Neutrophil (primary cell): ENCODE data around the gene HIPK2.

Experiments used
- H3K27ac ChIP-seq: fragments of 200-600 bp; sonication (generic); 2 replicates; pipeline ENCODE4 v1.5.1; 2016; ENCODE audit warnings: mild to moderate bottlenecking, moderate library complexity
- H3K27me3 ChIP-seq: fragments of 200-600 bp; sonication (generic); 2 replicates; pipeline ENCODE4 v1.6.0; 2016; ENCODE audit warnings: mild to moderate bottlenecking
- H3K36me3 ChIP-seq: fragments of 200-600 bp; sonication (generic); 2 replicates; pipeline ENCODE4 v1.5.1; 2017
- H3K4me1 ChIP-seq, 2 experiments: fragments of 200-600 bp in 1 of 2; sonication (generic) in 1 of 2; 1 replicate in 1 of 2; 2 replicates in 1 of 2; pipeline versions ENCODE4 v1.5.1 to v1.6.1; 2013 to 2016; ENCODE audit warnings: low read depth in 1 of 2, low read length in 1 of 2, mild to moderate bottlenecking in 1 of 2, moderate library complexity in 1 of 2; ENCODE audit not compliant: control insufficient read depth in 1 of 2, insufficient read depth in 1 of 2
- H3K4me3 ChIP-seq, 2 experiments: fragments of 200-600 bp in 1 of 2; sonication (generic) in 1 of 2; 1 replicate in 1 of 2; 2 replicates in 1 of 2; pipeline ENCODE4 v1.5.1; 2013 to 2016; ENCODE audit warnings: low read depth in 1 of 2, low read length in 1 of 2, mild to moderate bottlenecking in 1 of 2, moderate library complexity in 1 of 2
- H3K9me3 ChIP-seq: fragments of 200-600 bp; sonication (generic); 2 replicates; pipeline ENCODE4 v1.5.1; 2016
- CTCF ChIP-seq: fragments of 200-600 bp; sonication (generic); IDR thresholded peaks from 2 replicates; pipeline ENCODE4 v1.5.1; 2016; ENCODE audit warnings: antibody characterized with exemption

Gene HIPK2

GRCh38 chr7:139775829-139776266 lies 1.9 kb downstream of the HIPK2 start:
- H3K27me3 ChIP-seq: peaks cover 17% of the 10 kb centered on the region
- H3K27ac ChIP-seq: peak overlapping the region; percentile 95
- TF ChIP-seq CTCF: peak; percentile 69
- H3K4me3 ChIP-seq: peak overlapping the region; percentile 74 to 77
- peaks cover 63 to 64% of the 10 kb centered on the region in 2 experiments for H3K4me1 ChIP-seq
- no peaks in the 10 kb centered on the region for H3K36me3 ChIP-seq
- H3K9me3 ChIP-seq: no peaks in the 10 kb centered on the region

- Histone ChIP-seq H3K27ac (peak overlapping the region; percentile 95), H3K4me1 (peaks cover 78 to 79% of the 10 kb centered on the region in 2 experiments), H3K27me3 (peaks cover 8% of the 10 kb centered on the region), H3K4me3 (no peak overlapping the region), H3K36me3 (no peaks in the 10 kb centered on the region), H3K9me3 (no peaks in the 10 kb centered on the region)
- TF ChIP-seq CTCF: no peak
Measured at GRCh38 chr7:139774376-139774775, 3.4 kb downstream of the HIPK2 start.

- peak overlapping the region; percentile 87 for H3K27ac ChIP-seq
- H3K36me3 ChIP-seq: no peaks in the 10 kb centered on the region
- no peak for TF ChIP-seq CTCF
- H3K4me3 ChIP-seq: no peak overlapping the region
- H3K4me1 ChIP-seq: peaks cover 80 to 82% of the 10 kb centered on the region in 2 experiments
- no peaks in the 10 kb centered on the region for H3K9me3 ChIP-seq
- H3K27me3 ChIP-seq: no peaks in the 10 kb centered on the region
Measured at GRCh38 chr7:139773371-139773770, 4.4 kb downstream of the HIPK2 start.

- no peak for TF ChIP-seq CTCF
- H3K4me3 ChIP-seq: peak overlapping the region in 1 of 2 experiments; percentile 1
- no peaks in the 10 kb centered on the region for H3K9me3 ChIP-seq
- no peaks in the 10 kb centered on the region for H3K27me3 ChIP-seq
- H3K4me1 ChIP-seq: peaks cover 83 to 86% of the 10 kb centered on the region in 2 experiments
- H3K27ac ChIP-seq: peak overlapping the region; percentile 87
- no peaks in the 10 kb centered on the region for H3K36me3 ChIP-seq
Measured at GRCh38 chr7:139772873-139773272, 4.9 kb downstream of the HIPK2 start.

- no peaks in the 10 kb centered on the region for H3K36me3 ChIP-seq
- no peaks in the 10 kb centered on the region for H3K27me3 ChIP-seq
- TF ChIP-seq CTCF: no peak
- H3K4me1 ChIP-seq: peaks cover 90 to 94% of the 10 kb centered on the region in 2 experiments
- H3K9me3 ChIP-seq: no peaks in the 10 kb centered on the region
- peak overlapping the region in 1 of 2 experiments; percentile 1 for H3K4me3 ChIP-seq
- H3K27ac ChIP-seq: peak overlapping the region; percentile 87
Measured at GRCh38 chr7:139772115-139772514, 5.7 kb downstream of the HIPK2 start.
